AG10803 (cell line): ENCODE data around the gene GTF2H4.
A peak's percentile ranks its signal among the peaks of the same experiment; 100 is the strongest.

Experiments used
- DNase-seq: peaks from one replicate; pipeline ENCODE4 v3.0.0; 2010; ENCODE audit warnings: low read depth
- H3K4me3 ChIP-seq: 2 replicates; pipeline ENCODE4 v1.5.1; 2011; ENCODE audit warnings: mild to moderate bottlenecking, low read length, control low read depth
- CTCF ChIP-seq: conservative IDR thresholded peaks from 2 replicates; pipeline ENCODE4 v1.5.1; 2011; ENCODE audit warnings: mild to moderate bottlenecking, low read length, control low read depth, inconsistent platforms

The GTF2H4 gene

DNA sequence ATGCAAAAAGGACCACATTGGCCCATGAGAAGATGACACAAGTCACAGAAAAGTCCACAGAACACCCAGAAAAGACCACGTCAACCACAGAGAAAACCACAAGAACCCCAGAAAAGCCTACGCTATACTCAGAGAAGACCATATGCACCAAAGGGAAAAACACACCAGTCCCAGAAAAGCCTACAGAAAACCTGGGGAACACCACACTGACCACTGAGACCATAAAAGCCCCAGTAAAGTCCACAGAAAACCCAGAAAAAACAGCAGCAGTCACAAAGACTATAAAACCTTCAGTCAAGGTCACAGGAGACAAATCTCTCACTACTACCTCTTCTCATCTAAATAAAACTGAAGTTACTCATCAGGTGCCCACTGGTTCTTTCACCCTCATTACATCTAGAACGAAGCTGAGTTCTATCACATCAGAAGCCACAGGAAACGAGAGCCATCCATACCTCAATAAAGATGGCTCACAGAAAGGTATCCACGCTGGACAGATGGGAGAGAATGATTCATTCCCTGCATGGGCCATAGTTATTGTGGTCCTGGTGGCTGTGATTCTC lies 44.0 kb downstream of the GTF2H4 start:
- no peak for TF ChIP-seq CTCF
- H3K4me3 ChIP-seq: no peak overlapping the region

DNA sequence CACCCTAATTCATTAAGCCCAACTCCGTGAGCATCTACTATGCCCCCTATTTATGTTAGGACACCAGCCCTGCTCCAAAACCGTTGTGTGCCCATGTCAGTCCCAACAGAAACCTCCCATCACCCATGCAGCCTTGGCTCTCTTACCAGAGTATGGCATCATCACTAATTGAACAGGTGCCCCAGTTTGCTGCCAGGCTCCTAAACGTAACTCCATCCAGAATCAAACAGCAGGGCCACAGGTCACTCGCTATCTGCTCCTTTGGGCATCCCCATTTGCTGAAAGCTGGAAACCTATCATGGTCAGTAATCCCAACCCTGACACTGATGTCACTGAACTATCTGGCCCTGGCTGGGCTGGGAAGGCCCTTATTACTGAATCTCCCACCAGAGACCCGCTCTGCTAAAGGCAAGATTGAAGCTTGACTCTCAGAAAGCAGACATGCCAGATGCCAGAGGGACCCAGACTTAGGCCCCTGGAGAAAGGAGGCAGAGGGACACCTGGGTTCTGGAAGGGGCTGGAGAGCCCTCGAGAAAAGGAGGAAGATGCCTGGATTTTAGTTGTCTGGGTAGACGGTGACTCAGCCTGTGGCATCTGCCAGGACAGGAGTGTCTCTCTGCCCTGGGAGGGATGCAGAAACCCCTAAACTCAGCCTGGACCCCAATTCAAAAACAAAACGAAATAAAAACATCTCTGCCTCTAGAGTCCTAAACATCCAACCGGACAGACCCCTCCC lies 46.8 kb downstream of the GTF2H4 start:
- TF ChIP-seq CTCF: no peak
- H3K4me3 ChIP-seq: peak overlapping the region; percentile 55
- no peak for DNase-seq

More for the DNA sequence above, 44.0 kb downstream of the GTF2H4 start:
- DNase-seq: no peak

DNA sequence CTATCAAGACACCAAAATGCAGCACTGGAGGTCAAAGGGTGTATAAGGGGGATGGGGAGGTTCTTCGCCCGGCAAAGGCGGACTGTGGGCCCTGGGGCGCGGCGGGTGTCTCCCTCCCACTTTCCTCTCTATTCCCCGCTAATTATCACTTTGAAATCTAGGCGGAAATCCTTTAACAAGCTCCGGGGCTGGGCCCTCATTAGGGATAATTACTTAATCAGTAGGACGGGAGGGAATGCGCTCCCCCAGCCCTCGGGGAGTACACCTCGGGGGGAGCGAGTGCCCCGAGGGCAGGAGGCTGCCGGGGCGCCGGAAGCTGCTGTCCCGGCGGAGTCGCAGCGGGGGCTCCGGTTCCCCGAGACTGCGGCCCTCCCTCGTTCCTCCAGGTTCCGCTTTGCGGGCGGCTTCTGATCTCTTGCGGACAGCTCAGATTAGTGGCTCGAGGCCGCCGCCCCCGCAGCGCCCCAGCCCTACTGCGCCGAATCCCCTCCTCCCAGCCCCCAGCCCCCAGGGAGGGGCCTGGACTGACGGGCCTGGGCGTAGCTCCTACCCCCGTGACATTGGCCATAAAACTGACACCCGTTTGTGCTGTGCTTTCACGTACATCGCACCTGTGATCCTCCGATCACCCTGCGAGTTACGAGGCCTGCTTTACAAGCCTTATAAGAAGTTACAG lies 47.5 kb downstream of the GTF2H4 start:
- no peak for TF ChIP-seq CTCF
- DNase-seq: peak; percentile 52
- H3K4me3 ChIP-seq: peak overlapping the region; percentile 55

DNA sequence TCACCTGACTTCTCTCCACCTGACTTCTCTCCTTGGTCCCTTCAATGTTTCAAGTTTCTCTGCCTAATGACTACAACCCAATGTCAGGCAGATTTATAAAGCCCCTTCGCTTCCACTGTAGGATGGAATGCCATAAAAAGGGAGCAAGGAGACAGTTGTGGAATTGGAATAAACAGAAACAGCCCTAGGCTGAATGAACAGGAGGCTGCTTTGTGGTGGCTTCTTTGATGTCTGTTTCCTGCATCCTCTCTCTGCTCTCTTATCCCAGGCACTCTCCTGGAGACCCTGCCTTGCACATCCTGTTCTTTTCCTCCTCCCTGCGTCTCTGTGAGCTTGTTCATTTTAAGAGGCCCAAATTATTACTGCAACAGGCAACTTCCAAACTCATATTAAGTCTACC lies 49.7 kb downstream of the GTF2H4 start:
- H3K4me3 ChIP-seq: no peak overlapping the region
- no peak for DNase-seq
- no peak for TF ChIP-seq CTCF

DNA sequence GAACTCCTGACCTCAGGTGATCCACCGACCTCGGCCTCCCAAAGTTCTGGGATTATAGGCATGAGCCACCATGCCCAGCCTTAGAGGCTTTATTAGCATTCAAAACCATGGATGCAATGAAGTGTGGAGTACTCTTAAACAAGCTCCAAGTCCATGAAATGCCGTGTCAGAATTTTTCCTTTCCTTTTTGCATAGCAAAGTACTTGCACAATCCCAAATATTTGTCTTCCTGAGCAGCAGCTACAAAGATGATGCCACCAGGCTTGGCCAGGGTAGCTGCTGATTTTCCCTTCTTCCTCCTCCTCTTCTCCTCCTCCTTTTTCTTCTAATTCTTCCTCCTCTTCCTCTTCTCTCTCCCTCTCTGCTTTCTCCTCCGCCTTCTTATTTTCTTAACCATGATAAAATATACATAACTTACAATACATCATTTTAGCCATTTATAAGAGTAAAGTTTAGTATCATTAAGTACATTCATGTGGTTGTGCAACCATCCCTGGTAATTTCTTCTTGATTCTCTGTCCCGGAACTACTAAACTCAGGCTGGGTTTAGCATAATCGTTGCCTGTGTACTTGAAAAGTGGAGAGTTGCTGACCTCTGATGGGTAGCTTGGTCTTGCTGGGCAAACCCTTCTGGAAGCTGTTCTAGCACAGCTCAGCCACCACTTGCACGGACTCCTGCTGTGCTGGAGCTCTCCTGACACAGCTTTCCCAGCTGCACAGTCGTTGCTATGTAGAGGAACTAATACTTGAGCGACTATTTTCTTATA lies 53.1 kb downstream of the GTF2H4 start:
- peak; percentile 64 for DNase-seq
- TF ChIP-seq CTCF: no peak
- H3K4me3 ChIP-seq: no peak overlapping the region

- no peak overlapping the region for H3K4me3 ChIP-seq
- no peak for DNase-seq
- no peak for TF ChIP-seq CTCF
Measured at GRCh38 chr6:30962716-30963115, 54.7 kb downstream of the GTF2H4 start.
